DMS 273 (cell line): ENCODE data around the gene LARP4B.

Source experiments
- DNase-seq: peaks from one replicate; lab custom pipeline; 2025; ENCODE audit not compliant: unreplicated experiment; lab: John Stamatoyannopoulos, UW

LARP4B gene

GRCh38 chr10:931326-932318, at the start of gene LARP4B:
Gene LARP4B, minus strand, starts transcription at chr10:931705. Its CDS starts 45,984 bp downstream, at chr10:885721.
- DNase-seq = peak; percentile 97

DNA sequence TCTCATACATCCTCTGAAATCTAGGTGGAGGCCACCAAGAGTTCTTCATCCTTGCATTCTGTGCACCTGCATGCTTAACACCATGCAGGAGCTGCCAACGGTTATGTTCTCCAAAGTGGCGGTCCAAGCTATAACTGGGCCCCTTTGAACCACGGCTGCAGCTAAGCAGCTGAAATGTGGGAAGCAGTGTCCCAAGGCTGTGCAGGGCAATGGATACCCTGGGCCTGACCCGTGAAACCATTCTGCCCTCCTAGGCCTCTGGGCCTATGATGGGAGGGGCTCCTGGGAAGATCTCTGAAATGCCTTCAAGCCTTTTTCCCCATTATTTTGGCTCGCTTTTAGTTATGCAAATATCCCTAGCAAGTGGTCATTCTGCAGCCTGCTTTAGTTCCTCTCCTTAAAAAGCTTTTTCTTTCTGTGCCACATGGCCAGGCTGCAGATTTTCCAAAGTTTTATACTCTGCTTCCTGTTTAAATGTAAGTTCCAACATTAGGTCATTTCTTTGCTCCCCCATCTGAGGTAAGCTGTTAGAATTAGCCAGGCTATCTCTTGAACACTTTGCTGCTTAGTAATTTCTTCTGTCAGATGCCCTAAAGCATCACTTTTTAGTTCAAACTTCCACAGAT, 49.1 kb upstream of the LARP4B start:
- DNase-seq = no peak

DNA sequence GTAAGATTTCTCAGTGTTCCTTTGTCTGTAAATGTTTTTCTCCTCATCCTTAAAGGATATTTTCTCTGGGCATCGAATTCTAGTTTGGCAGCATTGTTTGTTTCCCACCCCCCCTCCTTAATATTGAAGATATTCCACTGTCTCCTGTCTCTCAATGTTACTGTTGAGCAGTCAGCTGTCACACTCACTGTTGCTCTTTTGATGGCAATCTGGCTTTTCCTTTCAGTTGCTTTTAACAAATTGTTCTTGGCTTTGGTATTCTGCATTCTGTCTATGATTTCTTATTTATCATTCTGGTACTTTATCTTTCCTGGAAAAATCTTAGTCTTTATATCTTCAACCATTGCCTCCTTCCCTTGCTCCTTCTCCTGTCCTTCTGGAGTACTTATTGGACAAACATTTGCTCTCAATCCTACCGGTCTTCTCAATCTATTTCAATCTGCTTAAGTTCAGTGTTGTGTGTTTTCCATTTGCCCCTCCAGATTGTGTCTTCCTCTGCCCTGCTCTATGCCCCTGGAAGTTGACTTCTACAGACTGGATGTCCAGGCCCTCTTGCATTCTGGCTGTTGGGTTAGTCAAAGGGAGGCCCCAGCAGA, 47.4 kb upstream of the LARP4B start:
- no peak for DNase-seq

GRCh38 chr10:976316-976715, 44.8 kb upstream of the LARP4B start:
- no peak for DNase-seq

DNA sequence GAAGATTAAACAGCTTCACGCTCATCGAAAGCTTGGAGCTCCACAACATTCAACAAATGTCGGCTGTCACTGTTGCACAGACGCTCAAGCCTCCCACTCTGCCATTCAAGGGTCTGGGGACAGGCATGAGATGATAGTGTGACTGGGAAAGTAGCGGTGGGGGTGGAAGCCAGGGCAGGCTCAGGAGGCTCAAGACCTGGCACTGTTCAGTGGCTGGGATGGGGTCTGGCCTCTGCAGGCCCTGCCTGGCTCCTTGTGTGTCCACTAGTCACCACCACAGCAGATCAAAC, 43.2 kb upstream of the LARP4B start:
- no peak for DNase-seq

GRCh38 chr10:974038-974784, 42.7 kb upstream of the LARP4B start:
- no peak for DNase-seq

- DNase-seq = no peak
These were observed 41.3 kb upstream of the LARP4B start for GRCh38 chr10:972763-973162.

GRCh38 chr10:971613-972012, 40.1 kb upstream of the LARP4B start:
- DNase-seq = no peak

DNA sequence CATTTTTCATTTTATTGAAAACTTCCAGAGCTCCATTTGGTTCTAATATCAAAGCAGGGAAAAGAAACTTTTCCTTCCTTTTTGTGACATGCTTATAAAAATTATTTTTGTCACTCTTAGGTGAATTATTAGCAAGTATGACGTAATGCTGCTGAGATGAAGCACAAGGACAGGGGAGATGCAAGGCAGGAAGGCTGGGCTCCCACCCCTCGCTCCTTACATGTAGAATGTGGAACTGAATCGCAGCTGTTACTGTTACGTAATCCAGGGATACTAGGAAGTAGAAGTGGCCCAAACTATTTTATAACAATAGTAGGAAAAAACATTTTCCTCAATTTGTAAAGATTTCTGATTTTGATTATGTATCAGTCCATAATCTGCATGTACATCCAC, 39.6 kb upstream of the LARP4B start:
- no peak for DNase-seq

DNA sequence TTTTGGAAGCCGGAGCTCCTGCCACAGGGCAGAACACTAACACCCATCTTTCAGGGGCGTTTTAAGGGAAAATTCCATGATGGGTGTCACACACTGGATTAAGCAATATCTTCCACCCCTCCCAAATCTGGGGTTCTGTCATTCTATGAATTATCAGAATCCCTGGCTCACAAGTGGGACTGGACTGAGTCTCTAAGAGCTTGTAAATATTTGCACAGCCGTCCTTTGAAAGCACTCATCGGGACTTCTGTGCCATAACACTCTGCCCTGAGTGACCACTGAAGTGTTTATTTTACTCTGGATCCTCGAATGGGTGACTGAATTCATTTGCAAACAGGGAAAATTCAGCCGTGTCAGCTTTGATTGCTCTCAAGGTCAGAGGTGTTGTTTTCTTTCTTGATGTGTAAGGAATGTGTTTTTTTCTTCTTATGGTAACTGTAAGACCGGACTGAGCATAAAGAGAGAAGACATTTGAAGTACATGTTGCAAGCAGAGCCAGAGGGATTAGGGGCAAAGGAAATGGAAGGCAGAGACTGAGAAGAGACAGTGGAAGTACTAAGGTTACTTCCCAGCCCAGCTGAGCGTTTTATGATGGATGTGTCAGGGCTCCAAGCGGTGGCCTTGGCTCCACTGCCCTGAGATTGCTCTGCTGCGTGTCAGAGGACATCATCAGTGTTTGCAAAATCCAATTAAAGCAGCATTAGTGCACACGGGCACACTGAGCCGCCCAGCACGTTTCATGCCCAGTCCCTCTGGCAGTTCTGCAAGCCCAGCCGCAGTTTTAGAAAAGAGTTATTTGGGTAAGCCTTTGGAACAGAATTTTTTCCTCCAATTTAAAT, 39.0 kb upstream of the LARP4B start:
- DNase-seq = no peak

- DNase-seq = no peak
These were observed 38.1 kb upstream of the LARP4B start for GRCh38 chr10:969473-970150.

GRCh38 chr10:968546-969199, 37.2 kb upstream of the LARP4B start:
- DNase-seq = no peak

DNA sequence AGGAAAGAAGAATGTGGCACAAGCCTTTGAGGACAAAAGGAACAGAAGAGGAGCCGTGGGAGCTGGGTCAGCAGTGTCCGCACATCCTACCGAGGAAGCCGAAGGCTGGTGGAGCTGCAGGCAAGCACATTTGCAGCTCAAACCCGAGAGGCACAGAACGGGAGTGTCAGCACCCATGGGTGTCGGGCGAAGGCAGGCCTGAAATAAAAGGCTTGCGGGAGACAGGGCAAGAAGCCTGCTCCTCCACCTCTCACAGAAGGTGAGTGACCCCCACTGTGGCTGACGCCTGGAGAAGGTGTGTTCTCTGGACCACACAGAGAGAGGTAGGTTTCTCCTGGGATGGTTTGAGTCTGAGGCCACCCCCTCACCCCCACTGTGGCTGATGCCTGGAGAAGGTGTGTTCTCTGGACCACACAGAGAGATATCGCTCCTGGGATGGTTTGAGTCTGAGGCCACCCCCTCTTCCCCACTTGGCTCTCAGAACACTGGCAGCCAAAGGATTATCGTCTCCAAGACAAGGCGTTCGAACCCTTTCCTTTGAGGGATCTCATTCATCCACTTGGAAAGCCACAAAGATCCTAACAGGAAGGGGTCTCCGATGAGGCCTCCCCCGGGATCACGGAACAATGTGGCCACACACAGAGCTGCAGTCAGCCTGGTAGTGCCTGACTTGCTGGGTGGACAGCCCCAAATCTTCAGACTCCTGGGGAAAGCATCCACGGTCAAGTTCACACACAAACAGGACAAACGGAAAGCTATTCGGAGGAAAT, 35.1 kb upstream of the LARP4B start:
- DNase-seq = no peak

DNA sequence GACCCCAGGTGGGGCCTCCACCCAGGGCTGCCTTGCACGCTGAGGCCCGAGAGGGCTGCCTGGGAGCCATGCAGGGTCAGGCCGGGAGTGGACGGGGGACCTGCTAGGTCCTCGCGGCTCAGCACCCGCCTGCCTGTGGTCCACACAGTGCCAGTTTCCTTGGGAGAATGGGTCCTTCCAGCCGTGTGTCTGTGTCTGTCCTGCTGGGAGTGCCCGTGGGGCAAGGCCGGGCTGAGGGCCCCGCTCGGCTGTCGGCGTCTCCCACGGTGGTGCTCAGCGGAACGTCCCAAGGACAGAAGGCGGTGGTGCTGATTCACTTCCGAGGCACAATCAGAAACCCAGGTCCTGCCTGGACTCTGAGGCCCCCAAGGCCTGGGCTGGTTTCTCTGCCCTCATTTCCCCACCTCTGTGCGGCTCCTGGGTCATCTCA, 33.5 kb upstream of the LARP4B start:
- no peak for DNase-seq

DNA sequence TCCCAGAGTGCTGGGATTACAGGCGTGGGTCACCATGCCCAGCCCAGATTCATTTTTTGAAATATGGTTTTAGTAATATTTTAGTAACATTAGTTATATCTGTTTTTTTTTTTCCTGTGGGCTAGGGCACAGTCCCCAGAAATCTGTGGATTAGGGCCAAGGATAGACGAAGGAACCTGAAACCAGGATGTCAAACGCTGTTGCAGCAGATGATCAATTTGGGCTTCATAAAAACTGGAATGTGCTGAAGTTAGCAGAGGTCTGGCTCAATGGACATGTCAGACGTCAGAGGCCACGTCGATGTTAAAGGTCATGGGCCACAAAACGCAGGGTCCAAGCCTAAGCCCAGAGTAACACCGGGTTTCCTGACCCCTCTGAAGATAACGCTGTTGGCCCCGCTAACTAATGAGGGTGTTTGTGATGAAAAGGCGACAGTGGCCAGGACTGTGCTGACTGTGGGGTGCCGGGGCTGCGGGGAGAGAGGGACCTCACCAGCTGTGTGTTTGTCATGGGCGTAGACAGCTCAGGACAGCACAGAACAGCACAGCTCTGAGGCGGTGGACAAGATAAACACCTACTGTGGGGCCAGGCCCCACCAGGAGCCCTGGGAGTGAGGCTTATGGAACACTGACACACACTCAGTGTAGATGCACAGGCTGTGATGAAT, 32.9 kb upstream of the LARP4B start:
- DNase-seq = no peak

GRCh38 chr10:963655-964054, 32.1 kb upstream of the LARP4B start:
- no peak for DNase-seq

DNA sequence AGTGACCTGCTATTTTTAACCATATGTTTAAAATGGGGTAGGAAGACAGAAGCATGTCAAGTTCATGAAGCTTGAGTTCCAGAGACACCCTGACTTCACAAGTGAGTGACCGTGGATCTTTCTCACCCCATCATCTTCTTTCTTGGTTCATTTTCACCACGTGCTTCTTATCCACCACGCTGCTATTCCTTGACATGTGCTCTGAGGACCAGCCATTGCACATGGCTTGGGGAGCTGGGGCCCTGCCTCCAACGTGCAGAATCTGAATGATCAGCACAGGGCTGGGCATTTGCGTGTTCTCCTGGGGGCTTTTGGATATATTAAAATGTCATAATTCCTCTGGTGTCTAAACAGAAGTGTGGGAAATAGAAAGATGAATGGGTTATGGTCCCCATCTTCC, 31.7 kb upstream of the LARP4B start:
- DNase-seq = no peak

- DNase-seq = no peak
These were observed 30.8 kb upstream of the LARP4B start for GRCh38 chr10:962342-962741.
